GM18520 (cell line): Measurements from ENCODE around the gene CNTD1.
"Not testable (repeated sequence)": the region's sequence is repeated elsewhere in the genome, so short reads cannot be mapped to it uniquely, and the experiment has no call there.

Experiments
- ATAC-seq: cut with Tn5 transposase; IDR thresholded peaks from one replicate; pipeline ENCODE4 v1.9.1; 2021; ENCODE audit not compliant: unreplicated experiment

CNTD1 gene

GRCh38 chr17:42844761-42845555 lies 46.3 kb downstream of the CNTD1 start:
- no peak for ATAC-seq

GRCh38 chr17:42845556-42845917 lies 46.9 kb downstream of the CNTD1 start:
- no peak for ATAC-seq

- ATAC-seq: peak; percentile 36
Observed at GRCh38 chr17:42845918-42846593, 47.4 kb downstream of the CNTD1 start.

- ATAC-seq: no peak
Observed at GRCh38 chr17:42846594-42847280, 48.1 kb downstream of the CNTD1 start.

GRCh38 chr17:42848093-42848492 lies 49.4 kb downstream of the CNTD1 start:
- ATAC-seq: no peak

GRCh38 chr17:42849031-42849430 lies 50.4 kb downstream of the CNTD1 start:
- no peak for ATAC-seq

GRCh38 chr17:42849451-42850181 lies 51.0 kb downstream of the CNTD1 start:
- ATAC-seq: no peak

GRCh38 chr17:42850954-42851353 lies 52.3 kb downstream of the CNTD1 start, which contains the start of gene AOC3:
AOC3 (plus strand) TSS chr17:42851199; CDS start chr17:42851344, 145 bp downstream.
- no peak for ATAC-seq

GRCh38 chr17:42851371-42852240 lies 52.9 kb downstream of the CNTD1 start:
- not testable (repeated sequence) for ATAC-seq

- ATAC-seq: no peak
Observed at GRCh38 chr17:42852351-42852750, 53.7 kb downstream of the CNTD1 start.

- no peak for ATAC-seq
Observed at GRCh38 chr17:42853004-42853403, 54.3 kb downstream of the CNTD1 start.

GRCh38 chr17:42853597-42853967 lies 54.9 kb downstream of the CNTD1 start:
- ATAC-seq: no peak

GRCh38 chr17:42853968-42854790 lies 55.5 kb downstream of the CNTD1 start:
- no peak for ATAC-seq

GRCh38 chr17:42855048-42855596 lies 56.5 kb downstream of the CNTD1 start:
- no peak for ATAC-seq

- not testable (repeated sequence) for ATAC-seq
Observed at GRCh38 chr17:42856093-42856492, 57.4 kb downstream of the CNTD1 start.

GRCh38 chr17:42856516-42856915 lies 57.9 kb downstream of the CNTD1 start:
- not testable (repeated sequence) for ATAC-seq

GRCh38 chr17:42857389-42857788 lies 58.7 kb downstream of the CNTD1 start:
- ATAC-seq: no peak
